Calu3 (cell line): ENCODE measurements around the gene CDH22. TPM values are rescaled to one million over a fixed set of nuclear protein-coding genes. Genes with fewer than 3 reads are reported as not detected.

Source experiments
- BruUV-seq: library from RNA; stranded (reverse); fragments of 400-500 nt; replicated peaks from 2 replicates; lab custom pipeline; 2021; lab: Mats Ljungman, UMichigan
- CTCF ChIA-PET: fragments of 300-600 bp; sonication (Branson Sonifier 250); formaldehyde crosslinking; loops from one replicate; lab custom pipeline; 2022; ENCODE audit warnings: antibody characterized with exemption; lab: Charles Lee
- DNase-seq: peaks from one replicate; pipeline ENCODE4 v3.0.0; 2022
- H3K27ac Mint-ChIP-seq: one replicate; pipeline ENCODE4 v1.8.0; 2022; ENCODE audit warnings: mixed read lengths; ENCODE audit not compliant: unreplicated experiment
- H3K27me3 Mint-ChIP-seq: one replicate; pipeline ENCODE4 v1.8.0; 2022; ENCODE audit warnings: mixed read lengths; ENCODE audit not compliant: unreplicated experiment
- H3K36me3 Mint-ChIP-seq: one replicate; pipeline ENCODE4 v1.8.0; 2022; ENCODE audit warnings: mild to moderate bottlenecking, moderate library complexity, mixed read lengths; ENCODE audit not compliant: insufficient read depth, unreplicated experiment
- H3K4me1 Mint-ChIP-seq: one replicate; pipeline ENCODE4 v1.8.0; 2022; ENCODE audit warnings: mild to moderate bottlenecking, low read depth, mixed read lengths; ENCODE audit not compliant: unreplicated experiment
- H3K4me3 Mint-ChIP-seq: one replicate; pipeline ENCODE4 v1.8.0; 2022; ENCODE audit warnings: mild to moderate bottlenecking, low read depth, moderate library complexity, mixed read lengths; ENCODE audit not compliant: unreplicated experiment
- H3K9me3 Mint-ChIP-seq: one replicate; pipeline ENCODE4 v1.8.0; 2022; ENCODE audit warnings: low read depth, mixed read lengths; ENCODE audit not compliant: unreplicated experiment
- intact Hi-C: fragments of 100-400 bp; cut with micrococcal nuclease; formaldehyde crosslinking; loops from one replicate; pipeline ENCODE4 v1.10.0; 2022; ENCODE audit not compliant: unreplicated experiment
- total RNA-seq: library from RNA; stranded (reverse); gene quantifications from 2 replicates; pipeline ENCODE4 v1.2.3, GENCODE V29; 2022
- TF ChIP-seq, protein P1 (sequence below): fragments of 200-600 bp; IDR thresholded peaks from one replicate; pipeline ENCODE4 v1.8.0; 2022; ENCODE audit warnings: antibody characterized with exemption; ENCODE audit not compliant: unreplicated experiment

The CDH22 gene
- total RNA-seq, 1 experiment from 2014 or later: not detected

GRCh38 chr20:46323557-46323956, 15.3 kb upstream of the CDH22 start:
- CTCF ChIA-PET: interaction anchor here (1.0 kb wide), 1 partner anchor 8 kb away, joined by 3 read pairs; no protein-coding TSS in a partner anchor
- BruUV-seq: no TSS peak
- no peaks in the 10 kb centered on the region for H3K4me1 Mint-ChIP-seq
- H3K27ac Mint-ChIP-seq: no peak overlapping the region
- H3K27me3 Mint-ChIP-seq: peaks cover 100% of the 10 kb centered on the region
- TF ChIP-seq, protein P1, sequence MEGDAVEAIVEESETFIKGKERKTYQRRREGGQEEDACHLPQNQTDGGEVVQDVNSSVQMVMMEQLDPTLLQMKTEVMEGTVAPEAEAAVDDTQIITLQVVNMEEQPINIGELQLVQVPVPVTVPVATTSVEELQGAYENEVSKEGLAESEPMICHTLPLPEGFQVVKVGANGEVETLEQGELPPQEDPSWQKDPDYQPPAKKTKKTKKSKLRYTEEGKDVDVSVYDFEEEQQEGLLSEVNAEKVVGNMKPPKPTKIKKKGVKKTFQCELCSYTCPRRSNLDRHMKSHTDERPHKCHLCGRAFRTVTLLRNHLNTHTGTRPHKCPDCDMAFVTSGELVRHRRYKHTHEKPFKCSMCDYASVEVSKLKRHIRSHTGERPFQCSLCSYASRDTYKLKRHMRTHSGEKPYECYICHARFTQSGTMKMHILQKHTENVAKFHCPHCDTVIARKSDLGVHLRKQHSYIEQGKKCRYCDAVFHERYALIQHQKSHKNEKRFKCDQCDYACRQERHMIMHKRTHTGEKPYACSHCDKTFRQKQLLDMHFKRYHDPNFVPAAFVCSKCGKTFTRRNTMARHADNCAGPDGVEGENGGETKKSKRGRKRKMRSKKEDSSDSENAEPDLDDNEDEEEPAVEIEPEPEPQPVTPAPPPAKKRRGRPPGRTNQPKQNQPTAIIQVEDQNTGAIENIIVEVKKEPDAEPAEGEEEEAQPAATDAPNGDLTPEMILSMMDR: no peak
- intact Hi-C loops: no loop called here
- DNase-seq: no peak
- H3K36me3 Mint-ChIP-seq: no peaks in the 10 kb centered on the region
- H3K9me3 Mint-ChIP-seq: no peaks in the 10 kb centered on the region
- no peak overlapping the region for H3K4me3 Mint-ChIP-seq

GRCh38 chr20:46322641-46323040, 14.3 kb upstream of the CDH22 start:
- no TSS peak for BruUV-seq
- no peak overlapping the region for H3K27ac Mint-ChIP-seq
- H3K27me3 Mint-ChIP-seq: peaks cover 99% of the 10 kb centered on the region
- no peaks in the 10 kb centered on the region for H3K9me3 Mint-ChIP-seq
- CTCF ChIA-PET: interaction anchor here (0.7 to 1.0 kb wide), 3 partner anchors 9 to 195 kb away, joined by 3 to 4 read pairs (median 3); no protein-coding TSS in a partner anchor
- TF ChIP-seq, protein P1: no peak
- intact Hi-C loops: no loop called here
- DNase-seq: no peak
- H3K4me3 Mint-ChIP-seq: no peak overlapping the region
- H3K36me3 Mint-ChIP-seq: no peaks in the 10 kb centered on the region
- H3K4me1 Mint-ChIP-seq: no peaks in the 10 kb centered on the region

- TF ChIP-seq, protein P1: no peak
- DNase-seq: no peak
- Mint-ChIP-seq H3K36me3 (no peaks in the 10 kb centered on the region), H3K4me3 (no peak overlapping the region), H3K9me3 (no peaks in the 10 kb centered on the region), H3K27me3 (peaks cover 99% of the 10 kb centered on the region), H3K27ac (no peak overlapping the region), H3K4me1 (no peaks in the 10 kb centered on the region)
- no TSS peak for BruUV-seq
- intact Hi-C loops: loop anchor here (2.0 kb wide), 1 partner anchor 189 kb away; no protein-coding TSS in a partner anchor
- CTCF ChIA-PET: interaction anchor here (0.7 kb wide), 1 partner anchor 132 kb away, joined by 3 read pairs; no protein-coding TSS in a partner anchor
Observed at GRCh38 chr20:46317685-46318177, 9.4 kb upstream of the CDH22 start.

DNA sequence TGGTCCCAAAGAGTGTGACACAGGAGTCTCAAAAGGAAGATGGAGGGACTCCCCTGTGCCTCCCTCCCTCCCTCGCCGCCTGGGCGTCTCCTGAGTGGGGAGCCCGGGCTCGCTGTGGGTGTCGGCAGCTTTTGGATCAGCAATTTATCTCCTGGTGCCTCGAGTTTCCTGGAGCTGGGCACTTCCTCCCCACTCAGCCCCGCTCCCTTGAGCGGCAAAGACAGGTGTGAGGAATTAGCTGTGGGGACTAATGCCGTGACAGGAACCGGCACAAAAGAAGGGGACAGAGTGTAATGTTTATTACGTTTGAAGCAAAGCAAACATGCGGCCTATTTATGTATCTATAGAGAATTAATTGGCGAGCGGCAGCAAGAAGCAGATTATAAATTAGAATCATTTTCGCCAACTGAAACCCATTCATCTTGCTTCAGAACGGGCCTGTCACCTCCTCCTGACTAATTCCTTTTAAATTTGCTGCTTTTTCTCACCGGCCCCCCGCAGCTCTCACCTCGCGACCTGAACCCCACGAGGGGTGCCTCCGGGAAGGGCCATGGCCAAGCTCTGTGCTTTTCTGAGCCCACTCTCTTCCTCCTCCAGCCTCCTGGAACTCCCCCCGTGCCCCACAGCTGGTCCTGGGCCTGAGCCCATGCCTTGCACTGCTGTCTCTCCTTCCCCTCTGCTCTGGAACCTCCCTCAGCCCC, 8.8 kb upstream of the CDH22 start:
- no peaks in the 10 kb centered on the region for H3K9me3 Mint-ChIP-seq
- H3K4me3 Mint-ChIP-seq: no peak overlapping the region
- H3K4me1 Mint-ChIP-seq: no peaks in the 10 kb centered on the region
- CTCF ChIA-PET: interaction anchor here (0.7 to 0.9 kb wide), 3 partner anchors 10 to 131 kb away, joined by 3 read pairs; no protein-coding TSS in a partner anchor
- TF ChIP-seq, protein P1: no peak
- peaks cover 99% of the 10 kb centered on the region for H3K27me3 Mint-ChIP-seq
- BruUV-seq: no TSS peak
- intact Hi-C loops: loop anchor here (2.0 kb wide), 1 partner anchor 188 kb away; no protein-coding TSS in a partner anchor
- no peak overlapping the region for H3K27ac Mint-ChIP-seq
- DNase-seq: no peak
- H3K36me3 Mint-ChIP-seq: no peaks in the 10 kb centered on the region
